Vagina (tissue), 2 donors: ENCODE measurements around the gene ZMYND8. TPM values are rescaled to one million over a fixed set of nuclear protein-coding genes. Genes with fewer than 3 reads are reported as not detected.

Experiments used
- DNase-seq, 2 donors: peaks; one replicate each; pipeline ENCODE4 v3.0.0-alpha.2; 2017; ENCODE audit errors: extremely low spot score in 2 of 2
- H3K27ac ChIP-seq: fragments of 200-600 bp; sonication (generic); one replicate; pipeline ENCODE4 v1.5.1; 2019
- H3K27me3 ChIP-seq: fragments of 200-600 bp; sonication (generic); one replicate; pipeline ENCODE4 v1.5.1; 2019
- H3K36me3 ChIP-seq, 2 donors: fragments of 200-600 bp; sonication (generic); one replicate each; pipeline ENCODE4 v1.5.1; 2017 to 2019
- H3K4me1 ChIP-seq: fragments of 200-600 bp; sonication (generic); one replicate; pipeline ENCODE4 v1.5.1; 2019
- H3K4me3 ChIP-seq, 2 donors: fragments of 200-600 bp; sonication (generic); 1 replicate in 1 of 2; 2 replicates in 1 of 2; pipeline ENCODE4 v1.5.1; 2016 to 2019
- H3K9me3 ChIP-seq: fragments of 200-600 bp; sonication (generic); one replicate; pipeline ENCODE4 v1.5.1; 2019
- POLR2A ChIP-seq, 2 donors: fragments of 450-650 bp; IDR thresholded peaks; one replicate each; pipeline ENCODE4 v1.6.1; 2017; ENCODE audit warnings: antibody characterized with exemption in 2 of 2, mild to moderate bottlenecking in 2 of 2, moderate library complexity in 2 of 2
- POLR2AphosphoS5 ChIP-seq, 2 donors: sonication (generic); formaldehyde crosslinking; IDR thresholded peaks; one replicate each; pipeline ENCODE4 v1.9.0; 2017; ENCODE audit warnings: antibody characterized with exemption in 2 of 2, mild to moderate bottlenecking in 2 of 2, low read depth in 1 of 2; ENCODE audit not compliant: insufficient read depth in 1 of 2
- intact Hi-C: fragments of 100-400 bp; cut with DNase I; formaldehyde crosslinking; loops from one replicate; pipeline ENCODE4 v1.15.1; 2023
- total RNA-seq: library from RNA; depleted of rRNA; stranded (reverse); fragments of >200 nt; gene quantifications from one replicate; pipeline ENCODE4 v1.2.3, GENCODE V29; 2016
- TF ChIP-seq, protein P1 (sequence below), 3 experiments: fragments of 450-650 bp in 2 of 3; fragments of 200-600 bp in 1 of 3; sonication (generic) in 1 of 3; IDR thresholded peaks; one replicate each; pipeline ENCODE4 v1.5.1; 2017 to 2019; ENCODE audit warnings: antibody characterized with exemption in 3 of 3, mild to moderate bottlenecking in 2 of 3, moderate library complexity in 2 of 3

Gene ZMYND8
- total RNA-seq, 1 donor from 2014 or later, result 91.1 TPM

DNA sequence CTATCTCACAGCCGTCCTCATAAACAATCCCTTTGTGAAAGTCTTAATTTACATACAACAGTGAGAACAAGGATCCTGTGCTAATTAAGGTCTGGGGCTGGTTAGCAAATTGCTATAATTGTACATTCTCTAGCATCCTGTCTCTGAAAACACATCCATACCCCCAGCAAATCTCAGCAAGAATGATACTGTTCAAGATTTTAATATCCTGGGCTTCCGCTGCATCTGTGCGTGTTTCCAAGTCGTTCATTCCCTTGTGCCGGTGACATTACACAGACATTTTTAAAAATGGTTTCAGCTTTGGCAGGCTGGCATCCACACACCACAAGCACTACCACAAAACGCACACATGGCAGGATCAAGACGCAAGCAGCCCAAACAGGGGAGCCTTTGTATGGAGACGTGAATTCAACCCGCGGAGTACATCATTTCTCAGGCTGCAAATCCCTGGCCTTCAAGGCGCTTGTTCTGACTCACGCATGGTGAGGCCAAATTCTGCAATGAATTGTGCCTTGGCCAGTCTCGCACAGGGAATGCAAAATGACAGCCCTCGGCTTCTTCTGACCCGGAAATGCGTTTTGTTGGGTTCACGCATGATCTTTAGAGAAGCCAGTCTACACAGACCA, 20.3 kb downstream of the ZMYND8 start:
- Histone ChIP-seq H3K9me3 (no peaks in the 10 kb centered on the region), H3K27ac (peak overlapping the region; percentile 91), H3K4me1 (peaks cover 50% of the 10 kb centered on the region), H3K36me3 (no peaks in the 10 kb centered on the region), H3K27me3 (no peaks in the 10 kb centered on the region), H3K4me3 (no peak overlapping the region)
- TF ChIP-seq, protein P1, sequence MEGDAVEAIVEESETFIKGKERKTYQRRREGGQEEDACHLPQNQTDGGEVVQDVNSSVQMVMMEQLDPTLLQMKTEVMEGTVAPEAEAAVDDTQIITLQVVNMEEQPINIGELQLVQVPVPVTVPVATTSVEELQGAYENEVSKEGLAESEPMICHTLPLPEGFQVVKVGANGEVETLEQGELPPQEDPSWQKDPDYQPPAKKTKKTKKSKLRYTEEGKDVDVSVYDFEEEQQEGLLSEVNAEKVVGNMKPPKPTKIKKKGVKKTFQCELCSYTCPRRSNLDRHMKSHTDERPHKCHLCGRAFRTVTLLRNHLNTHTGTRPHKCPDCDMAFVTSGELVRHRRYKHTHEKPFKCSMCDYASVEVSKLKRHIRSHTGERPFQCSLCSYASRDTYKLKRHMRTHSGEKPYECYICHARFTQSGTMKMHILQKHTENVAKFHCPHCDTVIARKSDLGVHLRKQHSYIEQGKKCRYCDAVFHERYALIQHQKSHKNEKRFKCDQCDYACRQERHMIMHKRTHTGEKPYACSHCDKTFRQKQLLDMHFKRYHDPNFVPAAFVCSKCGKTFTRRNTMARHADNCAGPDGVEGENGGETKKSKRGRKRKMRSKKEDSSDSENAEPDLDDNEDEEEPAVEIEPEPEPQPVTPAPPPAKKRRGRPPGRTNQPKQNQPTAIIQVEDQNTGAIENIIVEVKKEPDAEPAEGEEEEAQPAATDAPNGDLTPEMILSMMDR (IDR thresholded peaks at IDR 0.05), result no peak
- peak in 1 of 2 donors; percentile 15 for TF ChIP-seq POLR2A (IDR thresholded peaks at IDR 0.05)
- TF ChIP-seq POLR2AphosphoS5 (IDR thresholded peaks at IDR 0.05; ENCODE audit: insufficient read depth in 1 of 2, low read depth in 1 of 2), result peak; percentile 41 to 51
- intact Hi-C loops, result no loop called here
- no peak for DNase-seq

DNA sequence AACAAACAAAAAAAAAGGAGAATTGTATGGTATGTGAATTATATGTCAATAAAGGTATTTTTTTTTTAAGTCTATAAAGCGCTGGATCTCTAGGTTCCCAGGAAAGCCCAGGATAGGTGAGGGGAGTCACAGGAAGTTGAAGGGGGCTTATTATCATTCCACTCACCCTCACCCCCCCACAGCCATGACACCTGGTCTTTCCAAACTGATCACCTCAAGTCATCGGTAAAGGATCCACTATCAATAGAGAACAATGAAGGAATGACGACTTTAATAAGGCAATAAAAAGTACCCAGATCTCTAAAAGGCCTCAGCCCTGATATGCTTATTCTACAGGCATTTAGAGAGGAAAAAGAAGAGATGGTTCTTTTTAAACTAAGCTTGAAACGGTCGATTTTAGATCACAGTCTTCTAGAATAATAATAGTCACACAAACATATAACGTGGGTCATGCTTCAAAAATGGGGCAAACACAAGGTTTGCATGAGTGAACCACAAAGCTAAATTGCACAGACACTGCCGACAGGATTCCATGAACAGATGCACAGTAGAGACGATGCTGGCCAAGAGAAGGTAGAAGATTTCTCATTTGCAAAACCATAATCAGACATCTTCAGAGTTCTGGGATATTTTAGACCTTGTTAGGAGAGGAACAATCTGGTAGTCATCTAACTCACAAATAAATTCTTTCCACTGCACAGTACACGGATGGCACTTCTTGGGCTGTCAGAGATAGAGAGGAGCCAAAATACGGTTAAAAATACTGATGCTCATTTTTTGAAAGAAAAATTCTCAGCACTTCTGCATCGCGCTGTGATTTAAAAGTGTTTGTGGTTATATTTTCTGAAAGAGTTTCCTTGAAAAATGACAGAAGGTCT, 21.0 kb downstream of the ZMYND8 start:
- no peak overlapping the region for H3K4me3 ChIP-seq
- no peaks in the 10 kb centered on the region for H3K36me3 ChIP-seq
- no peaks in the 10 kb centered on the region for H3K9me3 ChIP-seq
- DNase-seq, result no peak
- no peak for TF ChIP-seq POLR2A (IDR thresholded peaks at IDR 0.05)
- TF ChIP-seq, protein P1 (IDR thresholded peaks at IDR 0.05), result no peak
- TF ChIP-seq POLR2AphosphoS5 (IDR thresholded peaks at IDR 0.05; ENCODE audit: insufficient read depth in 1 of 2, low read depth in 1 of 2), result no peak
- H3K4me1 ChIP-seq, result peaks cover 56% of the 10 kb centered on the region
- intact Hi-C loops, result no loop called here
- peak overlapping the region; percentile 91 for H3K27ac ChIP-seq
- H3K27me3 ChIP-seq, result no peaks in the 10 kb centered on the region

DNA sequence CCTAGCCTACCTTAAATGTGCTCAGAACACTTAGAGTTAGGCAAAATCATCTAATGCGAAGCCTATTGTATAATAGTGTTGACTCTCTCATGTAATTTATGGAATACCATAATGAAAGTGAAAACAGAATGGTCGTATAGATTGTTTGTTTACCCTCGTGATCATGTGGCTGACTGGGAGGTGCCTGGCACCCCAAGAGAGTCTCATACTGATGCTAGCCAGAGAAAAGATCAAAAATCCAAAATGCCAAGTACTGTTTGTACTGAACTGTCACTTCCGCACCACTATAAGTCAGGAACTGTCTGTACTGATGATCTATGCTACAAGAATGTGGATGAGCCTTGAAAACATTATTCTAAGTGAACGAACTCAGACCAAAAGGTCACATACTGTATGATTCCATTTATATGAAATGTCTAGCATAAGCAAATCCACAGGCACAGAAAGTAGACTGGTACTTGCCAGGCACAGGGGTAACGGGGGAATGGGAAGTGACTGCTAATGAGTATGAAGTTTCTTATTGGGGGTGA, 22.4 kb downstream of the ZMYND8 start:
- Histone ChIP-seq H3K4me1 (peaks cover 70% of the 10 kb centered on the region), H3K4me3 (peak overlapping the region in 1 of 2 donors; percentile 14)

DNA sequence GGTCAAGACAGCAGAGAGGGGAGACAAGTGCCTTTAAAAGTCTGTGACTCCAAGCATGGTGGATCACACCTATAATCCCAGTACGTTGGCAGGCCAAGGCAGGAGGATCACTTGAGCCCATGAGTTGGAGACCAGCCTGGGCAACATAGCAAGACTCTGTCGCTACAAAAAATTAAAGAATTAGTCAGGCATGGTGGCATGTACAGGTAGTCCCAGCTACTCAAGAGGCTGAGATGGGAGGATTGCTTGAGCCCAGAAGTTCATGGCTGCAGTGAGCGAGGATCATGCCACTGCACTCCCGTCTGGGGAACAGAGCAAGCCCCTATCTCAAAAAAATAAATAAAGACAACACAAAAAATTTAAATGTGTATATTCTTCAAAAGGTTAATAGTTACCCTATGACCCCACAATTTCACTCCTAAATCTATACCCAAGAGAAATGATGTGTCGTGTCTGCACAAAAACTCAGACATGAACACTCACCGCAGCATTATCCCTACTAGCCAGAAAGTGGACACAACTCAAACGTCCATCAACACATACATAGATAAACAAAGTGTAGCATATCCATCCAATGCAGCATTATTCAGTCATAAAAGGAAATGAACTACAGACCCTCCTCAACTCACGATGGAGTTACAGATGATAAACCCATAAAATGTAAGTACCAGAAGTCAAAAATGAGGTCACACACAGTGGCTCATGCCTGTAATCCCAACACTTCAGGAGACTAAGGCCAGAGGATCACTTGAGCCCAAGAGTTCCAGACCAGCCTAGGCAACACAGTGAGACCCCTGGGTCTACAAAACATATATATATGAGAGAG, 23.9 kb downstream of the ZMYND8 start:
- TF ChIP-seq POLR2A (IDR thresholded peaks at IDR 0.05) (no peak), POLR2AphosphoS5 (IDR thresholded peaks at IDR 0.05; ENCODE audit: insufficient read depth in 1 of 2, low read depth in 1 of 2) (no peak)
- TF ChIP-seq, protein P1 (IDR thresholded peaks at IDR 0.05), result no peak
- DNase-seq, result no peak
- Histone ChIP-seq H3K27me3 (no peaks in the 10 kb centered on the region), H3K9me3 (no peaks in the 10 kb centered on the region), H3K36me3 (no peaks in the 10 kb centered on the region), H3K27ac (peak overlapping the region; percentile 91), H3K4me3 (no peak overlapping the region), H3K4me1 (peaks cover 82% of the 10 kb centered on the region)
- intact Hi-C loops, result no loop called here

More for the DNA sequence above, 22.4 kb downstream of the ZMYND8 start:
- H3K27me3 ChIP-seq, result no peaks in the 10 kb centered on the region
- H3K9me3 ChIP-seq, result no peaks in the 10 kb centered on the region
- TF ChIP-seq POLR2AphosphoS5 (IDR thresholded peaks at IDR 0.05; ENCODE audit: insufficient read depth in 1 of 2, low read depth in 1 of 2), result peak; percentile 67 to 100
- TF ChIP-seq, protein P1 (IDR thresholded peaks at IDR 0.05), result no peak
- no peak for TF ChIP-seq POLR2A (IDR thresholded peaks at IDR 0.05)
- intact Hi-C loops, result no loop called here
- no peaks in the 10 kb centered on the region for H3K36me3 ChIP-seq
- H3K27ac ChIP-seq, result peak overlapping the region; percentile 91
- DNase-seq, result no peak
